HG03565 (cell line): Measurements from ENCODE around the gene LRRC56.

Experiments used
- ATAC-seq: cut with Tn5 transposase; IDR thresholded peaks from one replicate; pipeline ENCODE4 v1.9.1; 2021; ENCODE audit warnings: mild to moderate bottlenecking, moderate library complexity; ENCODE audit not compliant: unreplicated experiment

LRRC56 gene, protein sequence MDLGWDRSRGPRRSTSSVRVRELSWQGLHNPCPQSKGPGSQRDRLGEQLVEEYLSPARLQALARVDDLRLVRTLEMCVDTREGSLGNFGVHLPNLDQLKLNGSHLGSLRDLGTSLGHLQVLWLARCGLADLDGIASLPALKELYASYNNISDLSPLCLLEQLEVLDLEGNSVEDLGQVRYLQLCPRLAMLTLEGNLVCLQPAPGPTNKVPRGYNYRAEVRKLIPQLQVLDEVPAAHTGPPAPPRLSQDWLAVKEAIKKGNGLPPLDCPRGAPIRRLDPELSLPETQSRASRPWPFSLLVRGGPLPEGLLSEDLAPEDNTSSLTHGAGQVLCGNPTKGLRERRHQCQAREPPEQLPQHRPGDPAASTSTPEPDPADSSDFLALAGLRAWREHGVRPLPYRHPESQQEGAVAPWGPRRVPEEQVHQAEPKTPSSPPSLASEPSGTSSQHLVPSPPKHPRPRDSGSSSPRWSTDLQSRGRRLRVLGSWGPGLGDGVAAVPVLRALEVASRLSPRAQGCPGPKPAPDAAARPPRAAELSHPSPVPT

GRCh38 chr11:536841-537621, at the start of gene LRRC56:
TSS of gene LRRC56 (plus strand) at chr11:537527. CDS start at chr11:540685, 3,158 bp downstream.
- peak; percentile 47 for ATAC-seq

DNA sequence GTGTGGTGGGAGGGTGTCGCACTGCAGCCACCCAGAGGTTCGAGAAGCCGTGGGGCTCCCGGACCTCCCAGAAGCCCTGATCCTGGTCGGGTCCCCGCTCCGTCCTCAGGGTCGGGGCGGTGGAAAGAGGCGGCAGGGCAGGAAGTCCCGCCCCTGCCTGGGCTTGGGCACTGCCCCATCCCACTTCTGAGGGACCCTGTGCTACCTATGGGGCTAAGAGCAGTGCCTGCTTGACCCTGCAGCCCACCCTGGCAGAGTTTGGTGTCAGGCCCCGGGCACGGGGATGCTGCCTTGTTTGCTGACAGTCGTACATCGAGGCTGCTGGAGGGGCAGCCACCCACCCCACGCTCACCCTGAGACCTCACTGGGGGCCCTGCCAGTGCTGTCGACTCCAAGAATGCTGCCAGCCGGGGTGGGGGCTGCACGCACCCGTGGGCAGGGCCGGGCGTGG, 49.7 kb upstream of the LRRC56 start:
- no peak for ATAC-seq

- ATAC-seq = no peak
Observed at GRCh38 chr11:488062-488461, 49.3 kb upstream of the LRRC56 start.

GRCh38 chr11:488579-488978, 48.7 kb upstream of the LRRC56 start:
- ATAC-seq = no peak

- no peak for ATAC-seq
Observed at GRCh38 chr11:488992-489391, 48.3 kb upstream of the LRRC56 start.

DNA sequence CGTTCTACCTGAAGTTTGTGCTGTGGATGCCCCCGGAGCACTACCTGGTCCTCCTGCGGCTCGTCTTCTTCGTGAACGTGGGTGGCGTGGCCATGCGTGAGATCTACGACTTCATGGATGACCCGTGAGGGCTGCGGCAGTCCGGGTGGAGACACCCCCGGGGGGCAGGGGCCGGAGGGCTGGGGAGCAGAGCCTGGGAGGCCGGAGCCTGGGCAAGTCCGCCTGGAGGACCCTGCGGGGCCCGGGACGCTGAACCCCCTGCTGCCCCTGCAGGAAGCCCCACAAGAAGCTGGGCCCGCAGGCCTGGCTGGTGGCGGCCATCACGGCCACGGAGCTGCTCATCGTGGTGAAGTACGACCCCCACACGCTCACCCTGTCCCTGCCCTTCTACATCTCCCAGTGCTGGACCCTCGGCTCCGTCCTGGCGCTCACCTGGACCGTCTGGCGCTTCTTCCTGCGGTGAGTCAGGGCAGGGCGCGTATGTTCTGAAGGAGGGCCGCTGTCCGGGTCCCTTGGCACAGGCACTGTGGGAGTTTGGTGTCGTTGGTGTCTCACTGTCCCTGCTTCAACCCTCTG, 47.6 kb upstream of the LRRC56 start:
- no peak for ATAC-seq

DNA sequence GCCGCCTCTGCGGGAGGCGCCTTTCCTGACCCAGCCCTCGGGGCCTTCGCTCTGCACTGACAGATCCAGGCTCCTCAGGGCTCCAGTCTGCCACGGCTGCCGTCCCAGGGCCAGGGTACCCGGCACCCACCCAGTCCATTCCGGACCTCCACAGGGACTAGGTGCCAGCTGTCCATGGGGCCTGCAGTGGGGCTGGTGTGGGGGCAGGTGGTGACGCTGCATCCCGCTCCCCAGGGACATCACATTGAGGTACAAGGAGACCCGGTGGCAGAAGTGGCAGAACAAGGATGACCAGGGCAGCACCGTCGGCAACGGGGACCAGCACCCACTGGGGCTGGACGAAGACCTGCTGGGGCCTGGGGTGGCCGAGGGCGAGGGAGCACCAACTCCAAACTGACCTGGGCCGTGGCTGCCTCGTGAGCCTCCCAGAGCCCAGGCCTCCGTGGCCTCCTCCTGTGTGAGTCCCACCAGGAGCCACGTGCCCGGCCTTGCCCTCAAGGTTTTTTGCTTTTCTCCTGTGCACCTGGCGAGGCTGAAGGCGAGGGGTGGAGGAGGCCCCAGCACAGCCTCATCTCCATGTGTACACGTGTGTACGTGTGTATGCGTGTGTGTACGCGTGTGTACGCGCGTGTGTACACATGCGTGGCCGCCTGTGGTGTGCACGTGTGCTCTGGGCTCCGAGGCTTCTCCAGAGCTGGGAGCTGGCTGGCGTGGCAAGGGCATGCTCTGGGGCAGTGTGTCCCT, 47.0 kb upstream of the LRRC56 start:
- ATAC-seq = no peak

DNA sequence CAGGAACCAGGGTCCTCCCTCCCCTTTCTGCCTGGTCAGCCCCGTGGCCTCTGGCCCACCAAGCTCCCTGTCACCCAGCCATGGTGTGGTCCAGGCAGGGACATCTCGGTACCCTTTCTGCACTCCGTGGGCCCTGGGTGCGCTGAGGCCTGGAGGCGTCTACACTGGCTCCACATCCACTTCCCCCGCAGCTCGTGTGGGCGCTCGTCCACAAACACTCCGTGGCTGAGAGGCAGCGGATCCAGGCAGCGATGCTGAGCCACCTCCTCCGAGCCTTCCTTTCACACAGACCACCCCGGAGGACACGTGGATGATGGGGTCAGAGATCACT, 46.4 kb upstream of the LRRC56 start:
- ATAC-seq = no peak

GRCh38 chr11:491358-491757, 46.0 kb upstream of the LRRC56 start:
- no peak for ATAC-seq

DNA sequence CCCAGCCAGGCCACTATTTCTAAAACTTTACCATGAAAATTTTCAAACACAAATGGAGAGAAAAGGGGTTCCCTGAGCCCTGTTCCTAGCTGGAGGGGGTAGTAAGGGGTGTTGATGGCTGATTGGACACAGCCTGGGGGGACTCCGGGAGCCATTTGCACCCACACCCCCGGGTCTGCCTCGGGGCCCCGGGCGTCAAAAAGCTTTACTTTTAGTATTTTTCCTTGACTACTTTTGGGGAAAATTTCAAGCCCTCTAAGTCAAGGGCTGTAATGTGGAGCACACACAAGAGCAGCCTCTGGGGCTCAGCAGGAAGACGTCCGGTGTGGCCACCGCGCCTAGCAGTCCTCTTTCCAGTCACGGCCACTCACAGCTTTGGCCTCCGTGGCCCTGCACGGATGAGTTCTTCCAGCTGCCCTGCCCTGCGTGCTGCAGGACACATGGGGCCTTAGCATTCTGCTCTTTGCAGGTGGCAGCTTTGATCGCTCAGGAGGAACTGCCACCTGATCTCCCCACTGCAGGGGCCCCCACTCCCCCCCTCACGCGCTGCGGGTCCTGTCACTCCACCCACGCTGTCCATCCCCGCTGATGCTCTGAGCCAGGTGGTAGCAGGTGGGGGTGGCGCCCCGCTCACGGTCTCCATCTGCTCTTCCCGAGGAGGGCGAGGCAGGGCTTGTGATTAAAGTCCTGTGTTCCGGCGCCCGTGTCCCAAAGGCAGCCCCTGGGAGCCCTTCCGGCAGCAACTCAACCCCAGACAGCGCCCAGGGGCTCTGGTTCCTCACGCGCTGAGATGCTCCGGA, 44.7 kb upstream of the LRRC56 start:
- ATAC-seq = no peak

DNA sequence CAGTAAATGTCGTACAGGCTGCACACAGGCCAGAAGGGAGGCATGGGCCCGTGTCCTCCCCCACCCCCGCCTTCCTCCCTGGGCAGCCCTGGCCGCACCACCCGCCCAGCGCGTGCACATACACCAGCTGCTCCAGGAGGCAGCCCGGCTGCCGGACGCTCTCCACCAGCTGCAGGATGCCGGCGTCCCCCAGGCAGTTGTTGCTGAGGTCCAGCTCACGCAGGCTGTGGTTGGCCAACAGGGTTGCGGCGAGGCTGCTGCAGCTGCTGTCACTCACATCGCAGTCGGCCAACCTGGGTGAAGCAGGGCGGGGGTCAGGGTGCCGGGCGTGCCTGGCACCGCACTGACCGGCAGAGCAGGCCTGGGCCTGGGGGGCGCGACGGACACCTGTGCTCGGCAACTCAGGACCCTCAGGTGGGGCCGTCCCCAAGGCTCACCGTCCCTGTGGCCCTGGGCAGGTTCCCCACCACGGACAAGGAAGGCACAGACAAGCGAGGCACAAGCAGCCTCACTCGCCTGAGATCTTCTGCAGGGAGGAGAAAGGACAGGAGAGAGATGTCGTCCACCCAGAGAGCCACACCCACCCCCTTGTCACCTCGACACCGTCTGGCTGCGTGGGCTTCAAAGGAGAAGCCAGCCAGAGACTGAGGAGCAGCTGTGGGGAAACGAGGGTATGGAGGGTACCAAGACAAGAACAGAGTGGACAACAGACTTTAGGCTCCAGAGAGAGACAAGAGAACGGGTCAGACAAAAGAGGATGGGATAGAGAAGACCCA, 42.4 kb upstream of the LRRC56 start:
- ATAC-seq = no peak

GRCh38 chr11:495537-495931, 41.8 kb upstream of the LRRC56 start:
- ATAC-seq = no peak

DNA sequence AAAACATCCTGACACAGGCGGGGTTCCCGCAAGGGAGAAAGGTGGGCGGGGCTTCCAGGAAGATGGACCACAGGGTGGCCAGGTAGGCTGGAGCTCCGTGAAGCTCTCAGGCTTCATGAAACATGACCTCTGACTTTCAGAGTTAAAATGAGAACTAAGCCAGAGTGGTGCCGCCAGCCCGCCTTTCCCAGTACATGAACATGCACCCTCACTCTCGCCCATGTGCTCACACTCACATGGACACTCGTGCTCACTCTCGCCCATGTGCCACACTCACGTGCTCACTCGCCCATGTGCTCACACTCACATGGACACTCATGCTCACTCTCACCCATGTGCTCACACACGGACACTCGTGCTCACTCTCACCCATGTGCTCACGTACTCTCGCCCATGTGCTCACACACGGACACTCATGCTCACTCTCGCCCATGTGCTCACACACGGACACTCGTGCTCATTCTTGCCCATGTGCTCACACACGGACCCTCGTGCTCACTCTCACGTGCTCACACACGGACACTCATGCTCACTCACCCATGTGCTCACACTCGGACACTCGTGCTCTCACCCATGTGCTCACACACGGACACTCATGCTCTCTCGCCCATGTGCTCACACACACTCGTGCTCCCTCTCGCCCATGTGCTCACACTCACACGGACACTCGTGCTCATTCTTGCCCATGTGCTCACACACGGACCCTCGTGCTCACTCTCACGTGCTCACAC, 40.3 kb upstream of the LRRC56 start:
- ATAC-seq = no peak

DNA sequence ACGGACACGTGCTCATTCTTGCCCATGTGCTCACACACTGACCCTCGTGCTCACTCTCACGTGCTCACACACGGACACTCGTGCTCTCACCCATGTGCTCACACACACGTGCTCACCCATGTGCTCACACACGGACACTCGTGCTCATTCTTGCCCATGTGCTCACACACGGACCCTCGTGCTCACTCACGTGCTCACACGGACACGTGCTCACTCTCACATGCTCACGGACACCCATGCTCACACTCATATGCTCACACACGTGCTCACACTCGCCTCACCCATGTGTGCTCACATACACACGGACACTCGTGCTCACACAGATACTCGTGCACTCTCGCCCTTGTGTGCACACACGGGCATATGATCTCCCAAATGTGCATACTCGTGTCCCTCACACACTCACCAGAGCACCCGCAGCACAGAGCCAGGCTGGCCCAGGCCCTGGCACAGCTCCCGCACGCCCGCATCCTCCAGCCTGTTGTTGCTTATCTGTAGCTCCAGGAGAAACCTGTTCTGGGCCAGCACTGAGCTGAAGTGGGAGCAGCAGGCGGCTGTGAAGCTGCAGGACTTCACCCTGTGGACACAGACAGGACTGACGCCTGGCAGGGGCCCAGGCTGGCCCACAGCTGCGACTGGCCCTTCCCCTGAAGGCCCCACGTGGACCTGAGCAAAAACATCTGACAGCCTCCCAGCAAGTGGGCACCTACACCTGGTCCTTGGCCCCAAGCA, 39.6 kb upstream of the LRRC56 start:
- ATAC-seq = no peak

- no peak for ATAC-seq
Observed at GRCh38 chr11:498297-499181, 38.8 kb upstream of the LRRC56 start.

- no peak for ATAC-seq
Observed at GRCh38 chr11:499201-500076, 37.9 kb upstream of the LRRC56 start.
